C4-2B (cell line): ENCODE results near the gene ERBB4.
"Not testable (repeated sequence)": the region's sequence is repeated elsewhere in the genome, so short reads cannot be mapped to it uniquely, and the experiment has no call there.

Source experiments
- H3K27ac ChIP-seq: fragments of 450-650 bp; 2 replicates; pipeline ENCODE4 v1.5.1; 2017
- CTCF ChIP-seq: fragments of 450-650 bp; conservative IDR thresholded peaks from 2 replicates; pipeline ENCODE4 v1.5.1; 2017; ENCODE audit warnings: mild to moderate bottlenecking
- ZFX ChIP-seq: fragments of 450-650 bp; IDR thresholded peaks from 2 replicates; pipeline ENCODE4 v1.6.1; 2017

ERBB4 gene

GRCh38 chr2:212030709-212031108 is 507.9 kb downstream of the ERBB4 start:
- no peak overlapping the region for H3K27ac ChIP-seq
- no peak for TF ChIP-seq CTCF

- H3K27ac ChIP-seq, result no peak overlapping the region
- no peak for TF ChIP-seq CTCF
- TF ChIP-seq ZFX, result no peak
Measured at GRCh38 chr2:212028798-212029394, 509.7 kb downstream of the ERBB4 start.

- no peak for TF ChIP-seq CTCF
- no peak for TF ChIP-seq ZFX
- no peak overlapping the region for H3K27ac ChIP-seq
Measured at GRCh38 chr2:212027681-212028628, 510.6 kb downstream of the ERBB4 start.

GRCh38 chr2:212024040-212024439 is 514.6 kb downstream of the ERBB4 start:
- H3K27ac ChIP-seq, result no peak overlapping the region
- TF ChIP-seq ZFX, result no peak

- TF ChIP-seq ZFX, result no peak
- no peak for TF ChIP-seq CTCF
Measured at GRCh38 chr2:212022966-212023365, 515.6 kb downstream of the ERBB4 start.

GRCh38 chr2:212021947-212022346 is 516.7 kb downstream of the ERBB4 start:
- H3K27ac ChIP-seq, result no peak overlapping the region
- no peak for TF ChIP-seq ZFX
- no peak for TF ChIP-seq CTCF

More at GRCh38 chr2:212022966-212023365, 515.6 kb downstream of the ERBB4 start:
- H3K27ac ChIP-seq, result no peak overlapping the region

GRCh38 chr2:212015588-212015987 is 523.0 kb downstream of the ERBB4 start:
- H3K27ac ChIP-seq, result no peak overlapping the region
- no peak for TF ChIP-seq ZFX

- TF ChIP-seq ZFX (no peak), CTCF (no peak)
- no peak overlapping the region for H3K27ac ChIP-seq
Measured at GRCh38 chr2:212013626-212014025, 525.0 kb downstream of the ERBB4 start.

- H3K27ac ChIP-seq, result not testable (repeated sequence)
Measured at GRCh38 chr2:212010305-212010704, 528.3 kb downstream of the ERBB4 start.
